T-helper 2 cell treated with Interferon-gamma antibody and Interleukin-4, amounts not matched to agents 100 ng/mL and 5 ng/mL, for 36 hours (primary cell): ENCODE results near the gene FGD3. TPM values are rescaled to one million over a fixed set of nuclear protein-coding genes. Genes with fewer than 3 reads are reported as not detected.
"Not testable (repeated sequence)": the region's sequence is repeated elsewhere in the genome, so short reads cannot be mapped to it uniquely, and the experiment has no call there.

Experiments
- intact Hi-C: fragments of 100-400 bp; cut with micrococcal nuclease; formaldehyde crosslinking; loops from one replicate; pipeline ENCODE4 v1.15.1; 2023
- total RNA-seq: library from RNA; stranded (reverse); gene quantifications from 2 replicates; pipeline ENCODE4 v1.2.3, GENCODE V29; 2022

Gene FGD3
- total RNA-seq, 1 donor from 2014 or later, result 106 TPM

GRCh38 chr9:93004561-93004960, 57.2 kb downstream of the FGD3 start:
- intact Hi-C loops, result loop anchor here (5.0 to 10.0 kb wide), 2 partner anchors 42 to 60 kb away; no protein-coding TSS in a partner anchor

DNA sequence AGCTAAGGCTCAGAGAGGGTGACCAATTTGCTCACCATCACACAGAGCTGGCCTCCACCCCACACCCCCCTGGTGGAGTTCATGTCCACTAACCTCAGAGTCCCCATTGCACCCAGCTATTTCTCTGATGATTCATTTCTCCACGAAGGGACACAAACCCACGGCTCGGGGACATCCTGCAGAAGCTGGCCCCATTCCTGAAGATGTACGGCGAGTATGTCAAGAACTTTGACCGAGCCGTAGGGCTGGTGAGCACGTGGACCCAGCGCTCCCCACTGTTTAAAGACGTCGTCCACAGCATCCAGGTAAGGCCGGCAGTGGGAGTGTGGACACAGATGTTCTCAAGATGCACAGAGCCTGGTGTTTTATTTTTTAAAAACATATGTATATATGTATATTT, 58.6 kb downstream of the FGD3 start:
- intact Hi-C loops, result loop anchor here (10.0 kb wide), 1 partner anchor 59 kb away; no protein-coding TSS in a partner anchor

DNA sequence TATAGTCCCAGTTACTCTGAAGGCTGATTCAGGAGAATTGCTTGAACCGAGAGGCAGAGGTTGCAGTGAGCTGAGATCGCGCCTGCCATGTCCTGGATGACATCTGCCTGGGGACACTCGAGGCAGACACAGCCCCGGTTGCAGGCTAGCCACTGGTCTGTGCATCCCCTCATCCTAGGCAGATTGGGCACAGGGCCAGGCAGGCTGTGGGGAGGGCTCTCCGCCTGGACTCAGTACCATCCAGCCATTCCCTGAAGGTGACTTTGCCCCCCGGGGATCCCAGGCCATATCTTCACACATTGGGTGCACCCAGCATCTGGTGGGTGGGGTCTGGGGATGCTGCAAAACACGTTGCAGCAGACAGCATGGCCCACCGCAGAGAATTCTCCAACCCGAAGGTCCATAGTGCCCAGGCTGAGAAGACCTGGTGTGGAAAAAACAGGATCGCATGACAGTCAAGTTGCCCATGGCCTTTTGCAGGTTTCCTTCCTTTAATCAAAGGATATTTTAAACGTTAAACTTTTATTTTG, 60.3 kb downstream of the FGD3 start:
- intact Hi-C loops, result loop anchor here (10.0 kb wide), 1 partner anchor 57 kb away; no protein-coding TSS in a partner anchor

- intact Hi-C loops, result loop anchor here (10.0 kb wide), 1 partner anchor 56 kb away; no protein-coding TSS in a partner anchor
Observed at GRCh38 chr9:93008457-93008856, 61.1 kb downstream of the FGD3 start.

DNA sequence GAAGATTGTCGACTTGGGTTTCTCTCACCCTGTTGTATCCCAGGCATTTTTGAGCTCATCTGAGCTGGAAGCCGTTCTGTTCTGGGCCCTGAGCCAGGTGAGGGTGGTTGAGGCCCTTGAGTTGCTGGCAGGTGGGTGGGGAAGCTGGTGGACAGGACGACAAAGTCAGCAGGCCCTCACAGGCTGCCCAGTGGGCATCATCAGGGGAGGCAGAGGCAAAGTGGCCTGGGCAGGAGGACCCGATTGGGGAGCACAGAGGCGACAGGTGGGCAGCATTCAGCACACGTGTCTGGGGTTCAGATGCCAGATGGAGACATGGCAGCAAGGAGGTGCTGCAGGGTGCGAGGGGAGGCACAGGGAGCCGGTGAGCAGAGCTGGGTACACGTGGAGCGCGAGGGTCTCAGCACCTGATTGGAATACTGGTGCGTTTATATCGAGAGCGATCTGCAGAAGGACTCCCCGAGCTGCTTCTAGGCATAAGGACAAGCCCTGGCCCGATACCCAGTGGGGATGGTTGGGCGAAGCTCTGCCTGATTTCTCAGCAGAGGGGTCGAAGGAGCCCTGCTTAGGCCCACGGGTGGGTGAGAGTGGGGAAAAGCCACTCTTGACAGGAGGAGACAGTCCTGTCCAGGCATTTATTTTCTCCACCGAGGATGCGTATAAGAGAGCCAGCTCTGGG, 62.2 kb downstream of the FGD3 start:
- intact Hi-C loops, result loop anchor here (10.0 kb wide), 1 partner anchor 55 kb away; no protein-coding TSS in a partner anchor

- intact Hi-C loops, result no loop called here
Observed at GRCh38 chr9:93010056-93010455, 62.7 kb downstream of the FGD3 start.

- intact Hi-C loops, result no loop called here
Observed at GRCh38 chr9:93010704-93011103, 63.4 kb downstream of the FGD3 start.

- intact Hi-C loops, result no loop called here
Observed at GRCh38 chr9:93011114-93011513, 63.8 kb downstream of the FGD3 start.

DNA sequence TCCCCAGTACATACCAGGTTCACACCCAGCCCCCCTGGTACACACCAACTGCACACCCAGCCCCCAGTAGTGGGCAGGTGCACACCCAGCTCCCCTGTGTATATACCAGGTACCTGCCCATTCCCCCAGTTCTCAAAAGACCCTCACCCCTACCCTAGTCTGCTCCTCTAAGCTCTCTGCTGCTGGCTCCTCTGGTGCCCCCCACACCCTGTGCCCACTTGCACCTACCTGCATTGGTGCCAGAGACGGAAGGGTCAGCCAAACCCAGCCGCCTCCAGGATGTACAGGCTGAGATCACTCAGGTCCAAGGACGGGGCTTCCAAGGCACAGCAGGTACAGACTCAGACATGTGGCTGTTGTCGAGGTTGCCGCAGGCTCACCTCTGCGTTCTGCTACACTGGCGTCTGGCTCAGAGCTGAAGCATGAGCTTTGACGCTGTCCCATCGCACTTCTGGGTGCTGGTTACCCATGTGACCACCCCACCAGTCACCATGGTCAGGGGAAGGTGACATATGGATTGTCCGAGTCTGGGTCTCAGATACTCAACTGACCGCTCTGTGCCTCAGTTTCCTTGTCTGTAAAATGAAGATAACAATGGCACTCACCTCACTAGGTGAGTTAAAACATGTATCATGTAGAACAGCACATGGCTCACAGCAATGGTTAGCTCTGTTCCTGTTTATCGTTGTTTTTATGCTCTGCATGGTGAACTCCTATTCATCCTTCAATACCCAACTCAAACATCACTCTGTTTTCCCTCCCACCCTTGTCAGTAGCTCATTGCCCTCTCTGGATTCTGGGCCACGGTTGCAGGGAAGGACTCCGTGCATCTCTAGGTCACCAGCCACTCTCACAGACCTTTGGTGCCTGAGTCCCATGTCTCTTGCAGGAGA, 65.9 kb downstream of the FGD3 start:
- intact Hi-C loops, result no loop called here

DNA sequence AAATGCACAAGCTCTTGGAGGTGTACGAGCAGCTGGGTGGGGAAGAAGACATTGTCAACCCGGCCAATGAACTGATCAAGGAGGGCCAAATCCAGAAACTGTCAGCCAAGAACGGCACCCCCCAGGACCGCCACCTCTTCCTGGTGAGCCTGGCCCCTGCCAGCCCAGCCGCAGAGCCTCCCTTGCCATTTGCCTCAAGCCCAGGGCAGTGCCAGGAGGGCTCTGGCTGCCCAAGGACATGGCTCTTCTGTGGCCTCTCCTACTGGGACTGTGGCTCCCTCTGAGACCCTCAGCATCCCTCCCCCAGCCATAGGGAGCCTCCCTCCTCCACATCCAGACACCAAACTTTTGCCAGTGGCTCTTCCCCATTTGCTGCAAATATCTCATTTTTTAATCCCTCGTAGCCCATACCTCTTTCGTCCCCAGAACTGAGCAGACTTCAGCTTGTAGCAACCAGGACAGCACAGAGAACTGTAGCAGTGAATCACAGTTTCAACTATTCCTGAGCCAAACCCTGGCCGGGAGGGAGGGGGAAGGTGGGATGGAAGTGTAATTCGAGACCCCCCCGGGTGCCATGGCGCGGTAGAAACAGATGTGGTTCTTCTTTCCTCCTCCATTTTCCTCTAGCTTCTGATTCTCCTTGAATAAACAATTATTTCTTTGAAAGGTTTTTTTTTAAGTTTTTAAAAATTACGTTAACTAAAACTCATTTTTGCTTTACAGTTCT, 66.7 kb downstream of the FGD3 start:
- intact Hi-C loops, result no loop called here

GRCh38 chr9:93015190-93015589, 67.9 kb downstream of the FGD3 start:
- intact Hi-C loops, result not testable (repeated sequence)

DNA sequence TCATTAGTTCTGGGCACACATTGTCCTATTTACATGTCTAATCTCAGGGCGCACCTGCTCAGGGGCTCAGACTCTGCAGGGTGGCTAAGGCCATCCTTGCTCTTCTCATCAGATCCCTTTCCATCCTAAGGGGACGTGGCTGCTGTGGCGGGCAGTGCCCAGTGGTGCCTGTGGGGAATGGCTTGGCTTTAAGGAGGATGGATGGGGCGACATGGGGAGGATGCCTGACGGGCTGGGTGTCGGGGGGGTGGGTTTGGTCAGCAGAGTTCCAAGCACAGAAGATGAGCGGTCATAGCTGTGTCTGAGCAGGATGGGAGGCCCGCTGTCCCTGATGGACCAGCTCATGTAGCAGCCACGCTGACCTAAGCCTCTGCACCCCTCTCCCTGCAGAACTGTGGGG, 70.3 kb downstream of the FGD3 start:
- intact Hi-C loops, result no loop called here

DNA sequence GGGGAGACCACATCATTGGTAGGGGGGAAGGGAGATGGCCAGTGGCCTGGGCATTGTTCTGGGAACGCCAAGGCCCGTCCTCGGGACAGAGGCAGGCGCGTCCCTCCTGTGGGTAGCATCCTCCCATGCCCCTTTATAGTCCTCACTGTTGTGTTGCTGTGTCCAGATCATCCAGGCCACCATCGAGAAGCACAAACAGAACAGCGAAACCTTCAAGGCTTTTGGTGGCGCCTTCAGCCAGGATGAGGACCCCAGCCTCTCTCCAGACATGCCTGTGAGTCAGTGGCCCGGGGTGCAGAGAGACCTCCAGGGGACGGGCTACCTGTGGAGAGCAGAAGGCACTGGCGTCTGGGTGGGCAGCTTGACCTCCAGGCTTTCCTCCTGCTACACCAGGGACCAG, 72.8 kb downstream of the FGD3 start:
- intact Hi-C loops, result no loop called here

DNA sequence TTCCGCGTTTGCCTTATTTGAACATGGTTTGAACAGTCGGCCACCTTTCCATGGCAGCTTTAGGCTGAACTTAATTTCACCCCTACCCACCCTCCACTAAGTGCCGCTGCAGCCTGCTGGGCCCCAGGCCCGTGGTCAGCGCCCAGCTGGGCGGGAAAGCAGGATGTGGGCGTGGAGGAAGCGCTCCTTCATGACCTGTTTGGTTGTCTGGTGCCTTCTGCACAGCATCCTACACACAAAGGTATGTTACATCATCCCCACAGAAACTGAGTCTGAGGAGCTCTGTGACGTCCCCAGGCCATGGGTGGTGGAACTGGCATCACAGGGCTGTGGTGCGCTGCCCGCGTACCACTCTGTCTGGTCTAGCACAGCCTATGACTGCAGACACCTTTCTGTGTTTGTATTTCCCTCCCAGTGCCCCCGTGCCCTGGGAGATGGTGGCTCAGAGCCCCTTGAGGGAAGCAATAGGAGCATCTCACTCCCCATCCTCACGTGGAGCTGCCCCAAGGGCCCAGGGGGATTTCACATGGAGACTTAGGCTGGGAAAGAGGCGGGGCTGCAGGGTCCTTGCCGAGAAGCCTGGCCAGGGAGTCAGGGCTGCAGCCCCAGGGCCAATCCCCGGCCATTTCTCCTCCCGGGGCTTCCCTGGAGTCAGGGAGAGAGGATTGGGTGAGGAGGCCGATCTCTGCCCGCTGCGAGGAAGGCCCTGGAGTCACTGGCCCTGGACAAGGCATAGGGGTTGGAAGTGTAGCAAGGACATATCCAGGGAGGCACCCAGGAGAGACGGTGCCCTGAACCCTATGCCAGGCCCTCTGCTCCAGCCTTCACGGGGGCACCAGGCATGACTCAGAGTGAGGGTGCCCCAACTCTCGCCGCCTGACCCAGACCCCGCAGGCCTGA, 73.7 kb downstream of the FGD3 start:
- intact Hi-C loops, result no loop called here

- intact Hi-C loops, result no loop called here
Observed at GRCh38 chr9:93022066-93022465, 74.7 kb downstream of the FGD3 start.

GRCh38 chr9:93022721-93023520, 75.6 kb downstream of the FGD3 start:
- intact Hi-C loops, result no loop called here

DNA sequence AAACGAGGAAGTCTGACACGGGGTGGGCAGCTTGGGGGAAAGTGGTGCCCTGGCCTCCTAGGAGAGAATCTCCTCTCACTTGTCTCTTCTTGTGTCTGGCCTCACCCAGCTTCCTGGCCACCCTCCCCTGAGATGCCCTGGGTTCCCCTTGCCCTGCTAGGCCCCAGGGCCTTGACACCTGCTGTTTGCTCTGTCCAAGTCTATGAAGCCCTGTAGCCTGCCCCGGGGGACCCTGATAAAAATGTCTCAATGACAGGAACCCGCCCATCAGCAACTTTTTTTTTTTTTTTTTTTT, 76.1 kb downstream of the FGD3 start:
- intact Hi-C loops, result no loop called here

- intact Hi-C loops, result no loop called here
Observed at GRCh38 chr9:93024646-93024910, 77.3 kb downstream of the FGD3 start.

DNA sequence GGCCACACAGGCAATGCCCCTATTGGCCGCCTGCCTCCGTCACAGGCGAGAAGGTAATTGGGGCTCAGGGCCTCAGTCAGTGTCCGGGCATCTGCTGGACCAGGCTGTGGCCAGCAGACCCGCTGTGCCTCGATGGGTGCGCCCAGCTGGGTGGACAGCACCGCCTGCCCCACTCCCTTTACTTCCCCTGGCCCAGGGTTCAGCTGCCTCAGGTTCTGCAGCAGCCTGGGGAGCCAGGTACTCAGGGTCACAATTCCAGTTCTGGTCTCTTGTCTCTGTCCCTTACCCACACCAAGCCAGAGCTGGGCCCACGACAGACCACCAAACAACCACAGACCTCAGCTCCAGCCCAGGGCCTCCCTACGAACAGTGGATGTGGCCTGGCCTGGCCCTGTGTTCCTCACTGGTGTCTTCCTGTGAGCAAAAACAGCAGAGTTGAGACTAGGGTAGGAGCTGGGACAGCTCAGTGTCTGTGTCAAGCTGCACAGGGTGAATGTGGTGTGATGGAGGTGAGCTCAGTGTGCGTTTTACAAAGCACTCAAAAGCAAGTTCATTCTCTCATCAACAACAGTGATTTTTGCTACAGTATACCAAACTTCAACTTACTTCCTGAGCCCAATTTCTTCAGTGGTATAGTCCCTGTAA, 77.8 kb downstream of the FGD3 start:
- intact Hi-C loops, result no loop called here

DNA sequence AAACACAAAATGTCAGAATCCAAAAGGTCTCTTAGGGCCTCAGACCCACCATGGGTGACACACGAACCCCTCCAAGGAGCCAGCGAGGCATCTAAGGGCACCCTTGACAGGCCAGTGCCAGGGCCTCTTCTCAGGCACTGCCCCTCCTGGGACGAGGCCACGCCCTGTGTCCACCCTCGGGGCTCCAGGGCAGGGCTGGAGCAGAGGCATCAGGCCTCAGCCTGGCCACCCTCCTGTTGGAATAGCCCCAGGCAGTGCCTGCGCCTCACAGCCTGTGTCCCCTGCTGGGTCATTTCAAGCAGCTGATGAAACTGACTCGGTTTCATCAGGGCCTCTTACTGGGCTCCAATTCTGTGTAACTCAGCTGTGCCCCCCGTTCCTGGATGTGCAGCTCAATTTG, 78.4 kb downstream of the FGD3 start:
- intact Hi-C loops, result no loop called here
